Right lobe of liver (tissue), 6 donors: ENCODE results near the gene ZNF333. TPM values are rescaled to one million over a fixed set of nuclear protein-coding genes. Genes with fewer than 3 reads are reported as not detected.
A peak's percentile ranks its signal among the peaks of the same experiment; 100 is the strongest.

Source experiments
- ATAC-seq, 4 donors: fragments of 200-7000 bp; cut with Tn5 transposase; one replicate each; pipeline ENCODE4 v1.9.1; 2020; ENCODE audit warnings: mild to moderate bottlenecking in 4 of 4, moderate library complexity in 4 of 4
- DNase-seq, 3 donors: peaks; one replicate each; pipeline ENCODE4 v3.0.0-alpha.2; 2020
- H3K27ac ChIP-seq, 3 donors: fragments of 200-600 bp; one replicate each; pipeline ENCODE4 v1.8.0; 2022
- H3K27me3 ChIP-seq, 2 donors: fragments of 200-600 bp; one replicate each; pipeline ENCODE4 v1.8.0; 2022
- H3K36me3 ChIP-seq, 4 donors: fragments of 200-600 bp; sonication (generic) in 1 of 4; one replicate each; pipeline versions ENCODE4 v1.5.1 to v1.8.0; 2017 to 2022; ENCODE audit warnings: control low read depth in 1 of 4
- H3K4me1 ChIP-seq, 4 donors: fragments of 200-600 bp; sonication (generic) in 1 of 4; one replicate each; pipeline versions ENCODE4 v1.5.1 to v1.8.0; 2017 to 2022; ENCODE audit warnings: control low read depth in 1 of 4
- H3K4me3 ChIP-seq, 3 donors: fragments of 200-600 bp; one replicate each; pipeline ENCODE4 v1.8.0; 2022
- H3K9me3 ChIP-seq, 4 donors: fragments of 200-600 bp; sonication (generic) in 1 of 4; one replicate each; pipeline versions ENCODE4 v1.5.1 to v1.8.0; 2017 to 2022; ENCODE audit warnings: control low read depth in 1 of 4
- CTCF ChIP-seq, 4 donors: fragments of 200-600 bp in 3 of 4; fragments of 450-650 bp in 1 of 4; IDR thresholded peaks; one replicate each; pipeline versions ENCODE4 v1.5.1 to v1.8.0; 2016 to 2022; ENCODE audit warnings: antibody characterized with exemption in 4 of 4, mild to moderate bottlenecking in 2 of 4
- POLR2A ChIP-seq: fragments of 450-650 bp; IDR thresholded peaks from one replicate; pipeline ENCODE4 v1.6.1; 2017; ENCODE audit warnings: antibody characterized with exemption, mild to moderate bottlenecking
- WGBS: methylation state at CpG from one replicate; pipeline ENCODE4 v1.1.6; 2018; ENCODE audit warnings: low coverage, low lambda C conversion rate; ENCODE audit not compliant: insufficient coverage; ENCODE audit errors: missing lambda C conversion rate; 5-methylcytosine and 5-hydroxymethylcytosine counted together
- intact Hi-C, 2 donors: fragments of 100-400 bp; cut with DNase I; formaldehyde crosslinking; loops; one replicate each; pipeline versions ENCODE4 v1.11.2 to v1.14.1; 2022
- total RNA-seq, 6 experiments: library from RNA; depleted of rRNA in 2 of 6; stranded (reverse); fragments of >200 nt in 2 of 6; fragmentation: NEBNext Ultra II Directional in 3 of 6; extraction: Animal tissue kit (Norgen Biotek cat#: 25700) in 3 of 6; gene quantifications; one replicate each; pipeline versions ENCODE4 v1.1.0 to v1.2.4, GENCODE V29; 2016 to 2023
- donor health status: DM: no; HTN: yes; CAD: no.
- donor health status: DM: no; HTN: no; CAD: no.
- donor health status: DM: no; HTN: no; CAD: no.
- donor health status: DM: no; HTN: yes; CAD: no.
- donor health status: DM: no; HTN: yes; CAD: no.

Gene ZNF333
- total RNA-seq, 6 experiments from 2014 or later: 2.5 to 6.1 (median 3.8) TPM

GRCh38 chr19:14686411-14686810, 3.4 kb upstream of the ZNF333 start:
- DNase-seq (no peak), ATAC-seq (no peak)
- 14% methylated on average over 3 of the region's 3 CpGs for WGBS
- no peak overlapping the region for H3K4me3 ChIP-seq
- H3K27me3 ChIP-seq: peaks cover 0 to 7% of the 10 kb centered on the region in 2 donors
- H3K27ac ChIP-seq: no peak overlapping the region
- H3K4me1 ChIP-seq: peaks cover 0 to 9% (median 0%) of the 10 kb centered on the region in 4 donors
- H3K36me3 ChIP-seq: no peaks in the 10 kb centered on the region
- intact Hi-C loops: loop anchor here in 1 of 2 donors (10.0 kb wide), 1 partner anchor 112 kb away; the partner anchor contains the start of gene NDUFB7
- TF ChIP-seq POLR2A (no peak), CTCF (IDR thresholded peaks at IDR 0.05) (peak in 3 of 4 donors; percentile 27 to 41 (median 32))
- H3K9me3 ChIP-seq: no peaks in the 10 kb centered on the region

DNA sequence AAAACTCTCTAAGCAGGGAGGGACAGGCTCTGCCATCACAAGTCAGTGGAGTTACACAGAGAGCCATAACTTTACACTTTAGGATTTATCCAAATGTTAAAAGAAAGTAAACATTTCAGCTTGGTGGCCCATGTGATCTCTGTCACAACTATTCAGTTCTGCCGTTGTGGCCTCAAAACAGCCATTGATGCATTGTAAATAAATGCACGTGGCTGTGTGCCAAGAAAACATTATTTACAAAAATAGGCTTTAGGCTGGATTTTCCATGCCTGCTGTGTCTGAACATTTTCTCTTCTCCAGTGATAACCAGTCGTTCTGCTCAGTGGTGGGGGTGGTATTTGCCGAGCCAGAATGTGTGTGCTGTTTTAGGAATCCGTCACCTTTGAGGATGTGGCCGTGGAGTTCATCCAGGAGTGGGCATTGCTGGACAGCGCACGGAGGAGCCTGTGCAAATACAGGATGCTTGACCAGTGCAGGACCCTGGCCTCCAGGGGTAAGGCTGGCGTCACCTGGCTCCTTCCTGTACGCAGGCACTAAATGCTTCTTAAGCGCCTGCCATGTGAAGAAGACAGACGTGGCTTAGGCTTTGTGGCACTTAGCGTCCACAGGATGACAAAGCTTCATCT, 4.9 kb downstream of the ZNF333 start:
- Histone ChIP-seq H3K27me3 (no peaks in the 10 kb centered on the region), H3K4me1 (peaks cover 0 to 9% (median 0%) of the 10 kb centered on the region in 4 donors), H3K9me3 (no peaks in the 10 kb centered on the region), H3K27ac (no peak overlapping the region), H3K4me3 (no peak overlapping the region), H3K36me3 (peaks cover 0 to 31% (median 4%) of the 10 kb centered on the region in 4 donors)
- ATAC-seq (no peak), DNase-seq (no peak)
- TF ChIP-seq POLR2A: no peak
- no peak for TF ChIP-seq CTCF (IDR thresholded peaks at IDR 0.05)
- 43% methylated on average over 3 of the region's 13 CpGs for WGBS
- intact Hi-C loops: no loop called here

DNA sequence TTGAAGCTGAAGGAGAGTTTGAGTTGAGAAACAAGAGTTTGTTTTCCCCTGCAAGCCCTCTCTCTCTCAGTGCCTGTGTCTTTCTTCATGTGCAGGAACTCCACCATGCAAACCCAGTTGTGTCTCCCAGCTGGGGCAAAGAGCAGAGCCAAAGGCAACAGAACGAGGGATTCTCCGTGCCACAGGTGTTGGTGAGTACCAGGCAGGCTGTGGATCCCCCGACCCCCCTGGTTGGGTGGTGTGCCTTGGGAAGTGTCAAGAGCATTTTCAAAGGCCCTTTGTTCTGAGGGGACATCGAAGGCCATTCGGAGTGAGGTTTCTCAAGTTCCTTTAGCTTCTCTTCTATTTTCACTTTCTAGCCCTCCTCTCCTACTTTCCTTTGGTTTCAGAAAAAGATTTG, 5.6 kb downstream of the ZNF333 start:
- Histone ChIP-seq H3K4me1 (peaks cover 0 to 8% (median 0%) of the 10 kb centered on the region in 4 donors), H3K27ac (no peak overlapping the region), H3K9me3 (no peaks in the 10 kb centered on the region), H3K4me3 (no peak overlapping the region), H3K36me3 (peaks cover 0 to 39% (median 7%) of the 10 kb centered on the region in 4 donors), H3K27me3 (no peaks in the 10 kb centered on the region)
- DNase-seq (no peak), ATAC-seq (no peak)
- intact Hi-C loops: no loop called here
- WGBS: 92% methylated on average over 5 of the region's 5 CpGs
- TF ChIP-seq POLR2A: no peak
- TF ChIP-seq CTCF (IDR thresholded peaks at IDR 0.05): no peak

- intact Hi-C loops: no loop called here
- ATAC-seq (no peak), DNase-seq (no peak)
- Histone ChIP-seq H3K27me3 (no peaks in the 10 kb centered on the region), H3K4me3 (no peak overlapping the region), H3K9me3 (no peaks in the 10 kb centered on the region), H3K27ac (no peak overlapping the region), H3K36me3 (peaks cover 0 to 57% (median 19%) of the 10 kb centered on the region in 4 donors), H3K4me1 (no peaks in the 10 kb centered on the region)
- 96% methylated on average over 4 of the region's 8 CpGs for WGBS
- TF ChIP-seq CTCF (IDR thresholded peaks at IDR 0.05) (no peak), POLR2A (no peak)
These were observed 9.8 kb downstream of the ZNF333 start for GRCh38 chr19:14699641-14700040.
